Progenitor cell of endocrine pancreas (in vitro differentiated cells): ENCODE results near the gene TCF3. TPM values are rescaled to one million over a fixed set of nuclear protein-coding genes. Genes with fewer than 3 reads are reported as not detected.
A peak's percentile ranks its signal among the peaks of the same experiment; 100 is the strongest.

Source experiments
- DNase-seq: peaks from one replicate; pipeline ENCODE4 v3.0.0; 2021; ENCODE audit warnings: low spot score; ENCODE audit not compliant: unreplicated experiment
- H3K27ac Mint-ChIP-seq: 2 replicates; pipeline ENCODE4 v1.8.0; 2021; ENCODE audit warnings: mild to moderate bottlenecking, moderate library complexity, mixed read lengths
- H3K27me3 Mint-ChIP-seq: 2 replicates; pipeline ENCODE4 v1.8.0; 2021; ENCODE audit warnings: mixed read lengths
- H3K36me3 Mint-ChIP-seq: 2 replicates; pipeline ENCODE4 v1.8.0; 2022; ENCODE audit warnings: mixed read lengths; ENCODE audit not compliant: insufficient read depth
- H3K4me1 Mint-ChIP-seq: 2 replicates; pipeline ENCODE4 v1.8.0; 2021; ENCODE audit warnings: low read depth, mixed read lengths
- H3K4me3 Mint-ChIP-seq: 2 replicates; pipeline ENCODE4 v1.8.0; 2021; ENCODE audit warnings: low read depth, mild to moderate bottlenecking, moderate library complexity, mixed read lengths
- H3K9me3 Mint-ChIP-seq: 2 replicates; pipeline ENCODE4 v1.8.0; 2021; ENCODE audit warnings: low read depth, mixed read lengths
- total RNA-seq: library from RNA; stranded (reverse); gene quantifications from 2 replicates; pipeline ENCODE4 v1.2.1, GENCODE V29; 2021
- TF ChIP-seq, protein P1 (sequence below): fragments of 200-600 bp; sonication (generic); IDR thresholded peaks from one replicate; pipeline ENCODE4 v1.5.0; 2021; ENCODE audit warnings: antibody characterized with exemption, mild to moderate bottlenecking; ENCODE audit not compliant: unreplicated experiment

The TCF3 gene
- total RNA-seq, 1 donor from 2014 or later: 318 TPM

DNA sequence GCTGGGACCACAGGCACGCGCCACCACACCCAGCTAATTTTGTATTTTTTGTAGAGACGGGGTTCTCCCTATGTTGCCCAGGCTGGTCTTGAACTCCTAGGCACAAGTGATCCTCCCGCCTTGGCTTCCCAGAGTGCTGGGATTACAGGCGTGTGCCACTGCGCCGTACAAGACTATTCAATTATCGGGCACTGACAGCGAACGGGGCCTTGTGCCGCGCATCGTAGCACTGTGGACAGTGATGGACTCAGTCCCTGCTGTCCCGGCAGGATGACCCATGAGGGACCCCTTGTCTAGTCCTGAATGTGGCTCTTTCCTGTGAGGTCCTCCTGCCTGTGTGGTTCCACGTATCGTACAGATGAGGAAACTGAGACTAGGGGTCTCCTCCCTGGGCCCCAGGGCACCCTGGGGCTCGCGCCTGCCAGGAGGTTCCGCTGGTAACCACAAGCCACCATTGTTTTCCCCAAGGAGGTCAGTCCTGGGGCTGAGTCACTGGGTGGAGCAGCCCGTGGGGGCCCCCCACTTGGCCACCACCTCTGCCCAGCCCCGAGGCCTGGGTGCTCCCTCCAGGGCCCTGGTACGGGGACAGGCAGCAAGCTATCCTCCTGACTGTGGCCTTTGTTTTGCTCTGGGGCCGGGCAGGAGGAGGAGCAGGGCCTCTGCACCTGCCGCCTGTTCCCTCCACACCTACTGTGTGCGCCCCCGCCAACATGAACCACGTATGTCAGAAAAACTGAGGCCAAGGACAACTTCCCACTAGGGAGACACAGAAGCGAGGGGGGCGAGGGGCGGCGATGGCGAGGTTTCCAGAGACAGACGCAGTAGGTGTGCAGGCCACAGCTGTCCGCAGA lies 2.9 kb upstream of the TCF3 start:
- Mint-ChIP-seq H3K27ac (no peak overlapping the region), H3K27me3 (peaks cover 4% of the 10 kb centered on the region), H3K4me3 (no peak overlapping the region), H3K4me1 (peaks cover 10% of the 10 kb centered on the region), H3K9me3 (no peaks in the 10 kb centered on the region), H3K36me3 (no peaks in the 10 kb centered on the region)
- no peak for DNase-seq
- TF ChIP-seq, protein P1, sequence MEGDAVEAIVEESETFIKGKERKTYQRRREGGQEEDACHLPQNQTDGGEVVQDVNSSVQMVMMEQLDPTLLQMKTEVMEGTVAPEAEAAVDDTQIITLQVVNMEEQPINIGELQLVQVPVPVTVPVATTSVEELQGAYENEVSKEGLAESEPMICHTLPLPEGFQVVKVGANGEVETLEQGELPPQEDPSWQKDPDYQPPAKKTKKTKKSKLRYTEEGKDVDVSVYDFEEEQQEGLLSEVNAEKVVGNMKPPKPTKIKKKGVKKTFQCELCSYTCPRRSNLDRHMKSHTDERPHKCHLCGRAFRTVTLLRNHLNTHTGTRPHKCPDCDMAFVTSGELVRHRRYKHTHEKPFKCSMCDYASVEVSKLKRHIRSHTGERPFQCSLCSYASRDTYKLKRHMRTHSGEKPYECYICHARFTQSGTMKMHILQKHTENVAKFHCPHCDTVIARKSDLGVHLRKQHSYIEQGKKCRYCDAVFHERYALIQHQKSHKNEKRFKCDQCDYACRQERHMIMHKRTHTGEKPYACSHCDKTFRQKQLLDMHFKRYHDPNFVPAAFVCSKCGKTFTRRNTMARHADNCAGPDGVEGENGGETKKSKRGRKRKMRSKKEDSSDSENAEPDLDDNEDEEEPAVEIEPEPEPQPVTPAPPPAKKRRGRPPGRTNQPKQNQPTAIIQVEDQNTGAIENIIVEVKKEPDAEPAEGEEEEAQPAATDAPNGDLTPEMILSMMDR: no peak

DNA sequence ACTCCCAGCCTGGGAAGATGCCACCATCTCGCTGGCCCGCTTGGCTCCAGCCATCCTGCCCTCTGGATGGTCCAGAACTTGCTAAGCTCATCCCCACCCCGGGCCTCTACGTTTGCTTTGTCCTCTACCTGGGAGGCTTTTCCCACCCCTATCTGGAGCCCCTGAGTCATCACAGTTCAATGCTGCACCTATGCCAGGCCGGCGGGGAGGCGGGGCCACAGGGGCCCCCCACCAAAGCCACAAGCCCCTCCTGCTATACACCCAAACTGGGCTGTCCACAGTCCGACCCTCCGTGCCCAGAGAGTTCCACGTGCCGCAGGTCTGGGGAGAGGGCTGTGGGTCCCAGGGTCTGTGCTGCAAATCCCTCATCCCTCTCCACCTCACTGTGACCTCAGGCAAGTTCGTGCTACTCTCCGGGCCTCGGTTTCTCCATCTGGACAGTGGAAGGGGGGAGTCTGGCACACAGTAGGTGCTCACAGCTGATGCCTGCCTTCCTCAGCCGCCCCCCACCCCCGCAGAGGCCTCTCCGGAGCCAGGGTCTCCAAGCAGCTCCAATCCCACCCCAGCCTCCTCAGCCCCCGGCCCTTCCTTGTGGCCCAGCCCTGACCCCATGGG lies 1.9 kb upstream of the TCF3 start:
- Mint-ChIP-seq H3K36me3 (no peaks in the 10 kb centered on the region), H3K9me3 (no peaks in the 10 kb centered on the region), H3K4me1 (peaks cover 11% of the 10 kb centered on the region), H3K4me3 (peak overlapping the region; percentile 63), H3K27me3 (peaks cover 4% of the 10 kb centered on the region), H3K27ac (no peak overlapping the region)
- TF ChIP-seq, protein P1: no peak
- no peak for DNase-seq

- TF ChIP-seq, protein P1: no peak
- no peak for DNase-seq
- H3K27me3 Mint-ChIP-seq: peaks cover 4% of the 10 kb centered on the region
- H3K9me3 Mint-ChIP-seq: no peaks in the 10 kb centered on the region
- H3K4me1 Mint-ChIP-seq: peaks cover 13% of the 10 kb centered on the region
- H3K4me3 Mint-ChIP-seq: peak overlapping the region; percentile 81
- H3K27ac Mint-ChIP-seq: peak overlapping the region; percentile 98
- peaks cover 2% of the 10 kb centered on the region for H3K36me3 Mint-ChIP-seq
These were observed 849 bp upstream of the TCF3 start for GRCh38 chr19:1653300-1653628.

- no peak for DNase-seq
- peaks cover 4% of the 10 kb centered on the region for H3K36me3 Mint-ChIP-seq
- peaks cover 8% of the 10 kb centered on the region for H3K4me1 Mint-ChIP-seq
These were observed 685 bp downstream of the TCF3 start for GRCh38 chr19:1651568-1652291.

More at GRCh38 chr19:1651568-1652291, 685 bp downstream of the TCF3 start:
- H3K27me3 Mint-ChIP-seq: peaks cover 2% of the 10 kb centered on the region
- peak overlapping the region; percentile 99 for H3K27ac Mint-ChIP-seq
- TF ChIP-seq, protein P1: no peak
- H3K9me3 Mint-ChIP-seq: no peaks in the 10 kb centered on the region
- peak overlapping the region; percentile 92 for H3K4me3 Mint-ChIP-seq
